ENCODE measurements around the gene SRF. TPM values are rescaled to one million over a fixed set of nuclear protein-coding genes. Genes with fewer than 3 reads are reported as not detected.

The SRF gene
- total RNA-seq, 2 experiments from 2014 or later, result 22.8 to 24.2 TPM

GRCh38 chr6:43183441-43183840 is 12.4 kb downstream of the SRF start:
- H3K9me3 ChIP-seq (ENCODE audit: low read length), result no peaks in the 10 kb centered on the region
- intact Hi-C loops (cut with micrococcal nuclease; ENCODE audit: unreplicated experiment), result no loop called here
- no peaks in the 10 kb centered on the region for H3K79me2 ChIP-seq (ENCODE audit: insufficient read depth, low read depth, low read length)
- H2AFZ ChIP-seq (ENCODE audit: low read length), result no peak overlapping the region
- BruUV-seq (replicated peaks), result no TSS peak
- POLR2A ChIA-PET, result interaction anchor here (0.7 to 1.6 kb wide), 2 partner anchors 254 to 624 kb away, joined by 3 to 5 read pairs; partner anchors contain the start of gene CNPY3
- H3K36me3 ChIP-seq (ENCODE audit: insufficient read depth, low read length), result peaks cover 28% of the 10 kb centered on the region
- TF ChIP-seq CTCF (conservative IDR thresholded peaks at IDR 0.05; ENCODE audit: low read length), result no peak
- TF ChIP-seq EZH2phosphoT487 (IDR thresholded peaks at IDR 0.05; ENCODE audit: borderline replicate concordance, low read depth, low read length), result no peak
- no peaks in the 10 kb centered on the region for H3K9me2 ChIP-seq (ENCODE audit: insufficient read depth, low read length)
- no peak for DNase-seq (ENCODE audit: low spot score)
- H4K20me1 ChIP-seq (ENCODE audit: insufficient read depth, low read length), result no peaks in the 10 kb centered on the region
- H3K4me3 ChIP-seq (ENCODE audit: low read depth, low read length, poor library complexity, severe bottlenecking), result peak overlapping the region; percentile 85
- peak overlapping the region; percentile 96 for H3K4me2 ChIP-seq (ENCODE audit: low read length)
- H3K4me1 ChIP-seq (ENCODE audit: insufficient read depth, low read length, poor library complexity, severe bottlenecking), result peaks cover 23% of the 10 kb centered on the region
- CTCF ChIA-PET (ENCODE audit: unreplicated experiment), result no interaction called here
- no peak overlapping the region for H3K27ac ChIP-seq (ENCODE audit: low read depth, low read length, poor library complexity, severe bottlenecking)

GRCh38 chr6:43184268-43184985 is 13.4 kb downstream of the SRF start:
- Histone ChIP-seq H2AFZ (ENCODE audit: low read length) (no peak overlapping the region), H4K20me1 (ENCODE audit: insufficient read depth, low read length) (no peaks in the 10 kb centered on the region), H3K4me1 (ENCODE audit: insufficient read depth, low read length, poor library complexity, severe bottlenecking) (peaks cover 23% of the 10 kb centered on the region), H3K36me3 (ENCODE audit: insufficient read depth, low read length) (peaks cover 19% of the 10 kb centered on the region), H3K27ac (ENCODE audit: low read depth, low read length, poor library complexity, severe bottlenecking) (no peak overlapping the region), H3K9me2 (ENCODE audit: insufficient read depth, low read length) (no peaks in the 10 kb centered on the region), H3K79me2 (ENCODE audit: insufficient read depth, low read depth, low read length) (no peaks in the 10 kb centered on the region), H3K9me3 (ENCODE audit: low read length) (no peaks in the 10 kb centered on the region), H3K4me3 (ENCODE audit: low read depth, low read length, poor library complexity, severe bottlenecking) (no peak overlapping the region), H3K4me2 (ENCODE audit: low read length) (no peak overlapping the region)
- TF ChIP-seq EZH2phosphoT487 (IDR thresholded peaks at IDR 0.05; ENCODE audit: borderline replicate concordance, low read depth, low read length) (no peak), CTCF (conservative IDR thresholded peaks at IDR 0.05; ENCODE audit: low read length) (no peak)
- BruUV-seq (replicated peaks), result no TSS peak
- ChIA-PET CTCF (ENCODE audit: unreplicated experiment) (no interaction called here), POLR2A (no interaction called here)
- no peak for DNase-seq (ENCODE audit: low spot score)
- intact Hi-C loops (cut with micrococcal nuclease; ENCODE audit: unreplicated experiment), result no loop called here

GRCh38 chr6:43185391-43185985 is 14.4 kb downstream of the SRF start:
- Histone ChIP-seq H3K27ac (ENCODE audit: low read depth, low read length, poor library complexity, severe bottlenecking) (no peak overlapping the region), H3K4me3 (ENCODE audit: low read depth, low read length, poor library complexity, severe bottlenecking) (no peak overlapping the region), H4K20me1 (ENCODE audit: insufficient read depth, low read length) (no peaks in the 10 kb centered on the region), H3K4me1 (ENCODE audit: insufficient read depth, low read length, poor library complexity, severe bottlenecking) (peaks cover 23% of the 10 kb centered on the region), H2AFZ (ENCODE audit: low read length) (no peak overlapping the region), H3K79me2 (ENCODE audit: insufficient read depth, low read depth, low read length) (no peaks in the 10 kb centered on the region), H3K9me3 (ENCODE audit: low read length) (no peaks in the 10 kb centered on the region), H3K9me2 (ENCODE audit: insufficient read depth, low read length) (no peaks in the 10 kb centered on the region), H3K36me3 (ENCODE audit: insufficient read depth, low read length) (peaks cover 19% of the 10 kb centered on the region), H3K4me2 (ENCODE audit: low read length) (no peak overlapping the region)
- TF ChIP-seq CTCF (conservative IDR thresholded peaks at IDR 0.05; ENCODE audit: low read length) (no peak), EZH2phosphoT487 (IDR thresholded peaks at IDR 0.05; ENCODE audit: borderline replicate concordance, low read depth, low read length) (no peak)
- POLR2A ChIA-PET, result interaction anchor here (1.0 kb wide), 1 partner anchor 11 kb away, joined by 3 read pairs; no protein-coding TSS in a partner anchor
- CTCF ChIA-PET (ENCODE audit: unreplicated experiment), result no interaction called here
- BruUV-seq (replicated peaks), result no TSS peak
- no peak for DNase-seq (ENCODE audit: low spot score)
- intact Hi-C loops (cut with micrococcal nuclease; ENCODE audit: unreplicated experiment), result no loop called here

Data from OCI-LY7 (cell line).